GM13976 (cell line): ENCODE results near the gene TBC1D5.
A peak's percentile ranks its signal among the peaks of the same experiment; 100 is the strongest.

Experiments
- DNase-seq: peaks from one replicate; pipeline ENCODE4 v3.0.0; 2012; ENCODE audit warnings: low spot score
- in situ Hi-C: fragments of 300-500 bp; cut with MboI; formaldehyde crosslinking; loops from one replicate; pipeline ENCODE4 v1.12.0; 2022; ENCODE audit warnings: low sequenced_read_pairs, mixed read lengths, inconsistent platforms; ENCODE audit not compliant: unreplicated experiment
- TF ChIP-seq, protein P1 (sequence below): IDR thresholded peaks from 2 replicates; pipeline ENCODE4 v1.5.1; 2012; ENCODE audit warnings: borderline replicate concordance, mild to moderate bottlenecking; ENCODE audit not compliant: insufficient read depth; ENCODE audit errors: extremely low read depth, missing control alignments, control extremely low read depth

The TBC1D5 gene

DNA sequence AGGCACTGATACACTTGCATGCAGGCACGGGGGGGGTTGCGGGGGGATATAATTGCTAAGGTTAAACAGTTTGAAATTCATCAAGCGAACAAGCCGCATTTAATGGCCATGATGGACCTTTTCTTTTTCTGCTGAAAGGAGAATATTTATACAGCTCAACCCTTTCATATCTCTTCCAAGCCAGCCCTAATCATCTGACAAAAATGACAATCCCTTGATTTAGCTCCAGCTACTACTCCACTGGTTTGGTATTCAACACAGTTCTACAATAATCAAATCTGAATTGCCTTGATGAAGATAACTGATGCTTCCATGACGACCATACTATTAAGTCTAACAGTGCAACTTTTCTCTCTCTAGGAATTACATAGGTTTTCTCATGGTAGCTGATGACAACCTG is 482.7 kb downstream of the TBC1D5 start:
- TF ChIP-seq, protein P1, sequence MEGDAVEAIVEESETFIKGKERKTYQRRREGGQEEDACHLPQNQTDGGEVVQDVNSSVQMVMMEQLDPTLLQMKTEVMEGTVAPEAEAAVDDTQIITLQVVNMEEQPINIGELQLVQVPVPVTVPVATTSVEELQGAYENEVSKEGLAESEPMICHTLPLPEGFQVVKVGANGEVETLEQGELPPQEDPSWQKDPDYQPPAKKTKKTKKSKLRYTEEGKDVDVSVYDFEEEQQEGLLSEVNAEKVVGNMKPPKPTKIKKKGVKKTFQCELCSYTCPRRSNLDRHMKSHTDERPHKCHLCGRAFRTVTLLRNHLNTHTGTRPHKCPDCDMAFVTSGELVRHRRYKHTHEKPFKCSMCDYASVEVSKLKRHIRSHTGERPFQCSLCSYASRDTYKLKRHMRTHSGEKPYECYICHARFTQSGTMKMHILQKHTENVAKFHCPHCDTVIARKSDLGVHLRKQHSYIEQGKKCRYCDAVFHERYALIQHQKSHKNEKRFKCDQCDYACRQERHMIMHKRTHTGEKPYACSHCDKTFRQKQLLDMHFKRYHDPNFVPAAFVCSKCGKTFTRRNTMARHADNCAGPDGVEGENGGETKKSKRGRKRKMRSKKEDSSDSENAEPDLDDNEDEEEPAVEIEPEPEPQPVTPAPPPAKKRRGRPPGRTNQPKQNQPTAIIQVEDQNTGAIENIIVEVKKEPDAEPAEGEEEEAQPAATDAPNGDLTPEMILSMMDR = no peak
- in situ Hi-C loops = loop anchor here (10.0 to 25.0 kb wide), 2 partner anchors 145 to 578 kb away; no protein-coding TSS in a partner anchor
- DNase-seq = no peak

DNA sequence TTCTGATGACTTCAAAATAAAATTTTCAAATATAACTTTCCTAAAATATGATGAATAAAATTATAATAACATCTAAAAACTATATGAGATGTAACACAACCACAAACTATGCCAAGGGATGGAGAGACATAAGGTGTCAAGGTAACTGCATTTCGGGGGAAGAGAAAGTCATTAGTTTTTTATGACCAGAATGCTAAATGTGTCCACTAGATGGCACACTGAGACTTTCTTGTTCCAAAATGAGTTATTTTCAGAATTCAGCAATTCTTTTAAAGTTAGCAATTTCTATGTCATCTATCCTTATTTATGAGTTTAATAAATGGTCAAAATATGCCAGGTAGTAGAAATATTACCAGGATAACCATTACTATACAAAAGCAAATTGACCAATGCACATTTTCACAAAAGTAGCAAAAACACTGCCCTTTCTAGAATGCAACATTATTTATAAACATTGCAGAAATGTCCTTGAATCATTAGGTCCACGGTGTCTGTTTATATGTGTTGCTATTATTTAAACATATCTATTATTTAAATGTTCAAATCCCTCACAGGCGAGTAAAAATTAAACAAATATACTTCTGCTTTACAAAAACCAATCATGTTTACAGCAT is 483.5 kb downstream of the TBC1D5 start:
- peak; percentile 63 for DNase-seq
- in situ Hi-C loops = loop anchor here (25.0 kb wide), 1 partner anchor 578 kb away; no protein-coding TSS in a partner anchor
- TF ChIP-seq, protein P1 = peak; percentile 58

DNA sequence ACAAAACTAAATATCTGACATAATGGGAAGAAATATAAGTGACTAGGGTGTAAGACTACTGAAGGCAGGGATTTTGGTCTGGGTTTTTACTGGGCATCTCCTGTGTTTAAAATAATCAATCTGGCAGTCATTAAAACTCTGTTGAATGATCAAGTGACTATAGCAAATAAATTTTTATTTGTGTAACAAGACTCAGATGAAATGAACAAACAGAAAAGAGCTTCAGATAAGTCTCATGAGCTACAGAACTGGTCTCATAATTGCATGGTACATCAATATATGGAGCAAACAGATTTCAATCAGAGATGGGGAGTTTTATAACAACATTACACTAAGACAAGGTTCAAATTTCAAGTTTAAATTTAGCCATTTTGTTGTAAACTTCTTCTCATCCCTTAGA is 485.2 kb downstream of the TBC1D5 start:
- TF ChIP-seq, protein P1 = no peak
- DNase-seq = no peak
- in situ Hi-C loops = loop anchor here (25.0 kb wide), 1 partner anchor 580 kb away; no protein-coding TSS in a partner anchor

DNA sequence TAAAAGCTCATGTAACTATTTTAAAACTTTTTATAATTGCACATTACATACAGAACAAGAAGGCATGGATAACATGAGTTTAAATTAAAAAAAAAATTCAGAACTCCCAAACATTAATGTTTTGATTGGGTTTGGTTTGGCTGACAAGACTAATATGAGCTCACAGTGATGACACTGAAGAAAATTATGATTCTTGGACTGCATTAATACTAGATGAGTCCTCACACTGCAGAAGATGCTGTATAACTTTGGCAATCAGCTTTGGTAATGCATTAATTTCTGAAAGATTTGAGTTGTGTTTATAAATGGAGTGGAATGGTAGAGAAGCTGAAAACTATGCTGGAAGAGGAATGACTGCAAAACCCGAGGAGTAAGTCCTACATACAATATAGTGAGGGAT is 498.8 kb downstream of the TBC1D5 start:
- TF ChIP-seq, protein P1 = no peak
- no peak for DNase-seq
- in situ Hi-C loops = no loop called here

DNA sequence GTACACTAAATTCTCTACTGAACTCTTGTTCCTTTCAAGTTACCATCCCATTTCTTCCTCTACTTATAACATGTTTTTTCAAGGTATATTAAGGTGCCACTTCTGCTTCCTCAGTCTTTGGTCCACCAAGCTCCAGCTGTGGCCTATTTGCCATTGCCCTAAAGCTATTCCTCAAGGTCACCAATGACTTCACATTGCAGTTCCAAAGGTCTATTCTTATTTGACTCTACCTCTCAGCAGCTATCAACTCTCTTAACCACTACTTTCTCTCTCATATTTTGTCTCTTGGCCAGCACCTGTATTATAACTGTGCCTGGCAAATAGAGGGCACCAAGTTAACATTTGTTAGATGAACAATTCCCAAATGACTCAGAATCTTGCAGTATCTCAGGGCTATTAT is 503.0 kb downstream of the TBC1D5 start:
- TF ChIP-seq, protein P1 = no peak
- in situ Hi-C loops = loop anchor here (10.0 kb wide), 1 partner anchor 635 kb away; the partner anchor contains the start of gene DAZL
- DNase-seq = no peak

DNA sequence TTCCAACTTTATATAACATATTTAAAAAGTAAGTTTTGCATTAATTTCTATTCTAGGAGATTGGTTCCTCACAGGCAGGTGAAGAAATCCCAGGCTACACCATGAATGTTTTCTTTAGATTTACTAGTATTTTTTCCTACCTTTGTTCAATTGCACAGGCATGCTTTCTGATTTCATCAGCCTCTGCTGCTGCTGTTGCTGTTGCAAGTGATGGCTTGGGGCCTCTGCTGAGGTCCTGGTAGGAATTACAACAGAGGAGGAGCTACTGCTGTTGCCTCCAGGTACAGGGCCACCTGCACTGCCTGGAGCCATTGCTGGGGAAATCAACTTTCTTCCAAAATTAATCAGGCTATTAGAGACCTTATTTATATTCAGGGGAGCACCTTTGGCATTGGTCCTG is 504.4 kb downstream of the TBC1D5 start:
- in situ Hi-C loops = loop anchor here (10.0 kb wide), 1 partner anchor 633 kb away; the partner anchor contains the start of gene DAZL
- TF ChIP-seq, protein P1 = no peak
- DNase-seq = no peak
